HepG2 (cell line): Measurements from ENCODE around the gene PSIP1. TPM values are rescaled to one million over a fixed set of nuclear protein-coding genes. Genes with fewer than 3 reads are reported as not detected.

Source experiments
- ARNT2 ChIP-seq: sonication (generic); formaldehyde crosslinking; IDR thresholded peaks from 2 replicates; pipeline ENCODE4 v1.8.0; 2022; ENCODE audit warnings: mild to moderate bottlenecking, low read depth, missing genetic modification reagents, moderate library complexity
- IRX3 ChIP-seq: sonication (generic); formaldehyde crosslinking; IDR thresholded peaks from 2 replicates; pipeline ENCODE4 v1.8.1; 2023; ENCODE audit warnings: mild to moderate bottlenecking, low read depth, missing genetic modification reagents, borderline replicate concordance
- MEF2D ChIP-seq: sonication (generic); formaldehyde crosslinking; IDR thresholded peaks from 2 replicates; pipeline ENCODE4 v1.5.1; 2020; ENCODE audit warnings: mild to moderate bottlenecking, missing genetic modification reagents
- PHF8 ChIP-seq: sonication (generic); formaldehyde crosslinking; IDR thresholded peaks from 2 replicates; pipeline ENCODE4 v1.5.0; 2020; ENCODE audit warnings: missing genetic modification reagents
- SP1 ChIP-seq, 2 experiments: fragments of 450-650 bp in 1 of 2; sonication (generic) in 1 of 2; formaldehyde crosslinking in 1 of 2; IDR thresholded peaks; 2 replicates each; pipeline versions ENCODE4 v1.4.0 to v1.6.1; 2016 to 2020; ENCODE audit warnings: missing genetic modification reagents in 1 of 2
- U2AF2 ChIP-seq: fragments of 200-400 bp; formaldehyde crosslinking; IDR thresholded peaks from 2 replicates; pipeline ENCODE4 v1.6.1; 2017; ENCODE audit warnings: low read depth, mild to moderate bottlenecking, low read length
- ZNF234 ChIP-seq: sonication (generic); formaldehyde crosslinking; conservative IDR thresholded peaks from 2 replicates; pipeline ENCODE4 v1.5.1; 2020; ENCODE audit warnings: mild to moderate bottlenecking, missing genetic modification reagents
- ZNF263 ChIP-seq: sonication (generic); formaldehyde crosslinking; IDR thresholded peaks from 2 replicates; pipeline ENCODE4 v1.4.0; 2020; ENCODE audit warnings: missing genetic modification reagents
- ZNF350 ChIP-seq: sonication (generic); formaldehyde crosslinking; IDR thresholded peaks from 2 replicates; pipeline ENCODE4 v1.4.0; 2020; ENCODE audit warnings: mild to moderate bottlenecking, low read depth, missing genetic modification reagents, borderline replicate concordance
- ZNF569 ChIP-seq: sonication (generic); formaldehyde crosslinking; IDR thresholded peaks from 2 replicates; pipeline ENCODE4 v1.5.0; 2020; ENCODE audit warnings: mild to moderate bottlenecking, missing genetic modification reagents, moderate library complexity, borderline replicate concordance
- ZNF766 ChIP-seq: sonication (generic); formaldehyde crosslinking; IDR thresholded peaks from 2 replicates; pipeline ENCODE4 v1.5.0; 2020; ENCODE audit warnings: missing genetic modification reagents, borderline replicate concordance
- ZNF850 ChIP-seq: sonication (generic); formaldehyde crosslinking; conservative IDR thresholded peaks from 2 replicates; pipeline ENCODE4 v1.9.0; 2021; ENCODE audit warnings: mild to moderate bottlenecking, missing genetic modification reagents
- polyA plus RNA-seq, 8 experiments: library from polyadenylated mRNA; depleted of rRNA in 3 of 8; stranded (reverse) in 7 of 8; unstranded in 1 of 8; fragments of >200 nt; fragmentation: Illumina TruSeq in 4 of 8; extraction: Trizol in 4 of 8; gene quantifications; 2 replicates each; pipeline versions ENCODE4 v1.2.1 to v1.2.3, GENCODE V29; 2011 to 2016; ENCODE audit warnings: low read depth in 4 of 8, missing spikeins in 1 of 8, mixed read lengths in 1 of 8; ENCODE audit not compliant: insufficient read depth in 1 of 8
- total RNA-seq, 5 experiments: library from RNA; depleted of rRNA; stranded (reverse); fragments of >200 nt; fragmentation: Illumina TruSeq; extraction: Trizol; gene quantifications; 2 replicates each; pipeline ENCODE4 v1.2.3, GENCODE V29; 2016; ENCODE audit warnings: low read depth in 1 of 5
- TF ChIP-seq, protein P1 (sequence below): sonication (generic); formaldehyde crosslinking; IDR thresholded peaks from 2 replicates; pipeline ENCODE4 v1.8.0; 2022; ENCODE audit warnings: mild to moderate bottlenecking, missing genetic modification reagents, borderline replicate concordance
- TF ChIP-seq, protein P2 (sequence below): sonication (generic); formaldehyde crosslinking; IDR thresholded peaks from 2 replicates; pipeline ENCODE4 v1.8.0; 2022; ENCODE audit warnings: low read depth, missing genetic modification reagents

The PSIP1 gene
- total and polyA plus RNA-seq, 2 of the 13 experiments (the other 11 are each of a cell fraction or from before 2014, with no cell fraction given) = 12.6 to 46.4 TPM

- no peak for TF ChIP-seq ZNF350 (CRISPR knock-in tag)
- peak; percentile 16; the same call in 1 of the 2 replicates for TF ChIP-seq ARNT2 (CRISPR knock-in tag)
- TF ChIP-seq, protein P1, sequence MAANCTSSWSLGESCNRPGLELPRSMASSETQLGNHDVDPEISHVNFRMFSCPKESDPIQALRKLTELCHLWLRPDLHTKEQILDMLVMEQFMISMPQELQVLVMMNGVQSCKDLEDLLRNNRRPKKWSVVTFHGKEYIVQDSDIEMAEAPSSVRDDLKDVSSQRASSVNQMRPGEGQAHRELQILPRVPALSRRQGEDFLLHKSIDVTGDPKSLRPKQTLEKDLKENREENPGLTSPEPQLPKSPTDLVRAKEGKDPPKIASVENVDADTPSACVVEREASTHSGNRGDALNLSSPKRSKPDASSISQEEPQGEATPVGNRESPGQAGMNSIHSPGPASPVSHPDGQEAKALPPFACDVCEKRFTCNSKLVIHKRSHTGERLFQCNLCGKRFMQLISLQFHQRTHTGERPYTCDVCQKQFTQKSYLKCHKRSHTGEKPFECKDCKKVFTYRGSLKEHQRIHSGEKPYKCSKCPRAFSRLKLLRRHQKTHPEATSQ (CRISPR knock-in tag) = peak; percentile 51; the same call in 1 of the 2 replicates
- TF ChIP-seq SP1 (IDR thresholded peaks at IDR 0.05) = no peak
- TF ChIP-seq SP1 (CRISPR knock-in tag; IDR thresholded peaks at IDR 0.05) = no peak
- TF ChIP-seq, protein P2, sequence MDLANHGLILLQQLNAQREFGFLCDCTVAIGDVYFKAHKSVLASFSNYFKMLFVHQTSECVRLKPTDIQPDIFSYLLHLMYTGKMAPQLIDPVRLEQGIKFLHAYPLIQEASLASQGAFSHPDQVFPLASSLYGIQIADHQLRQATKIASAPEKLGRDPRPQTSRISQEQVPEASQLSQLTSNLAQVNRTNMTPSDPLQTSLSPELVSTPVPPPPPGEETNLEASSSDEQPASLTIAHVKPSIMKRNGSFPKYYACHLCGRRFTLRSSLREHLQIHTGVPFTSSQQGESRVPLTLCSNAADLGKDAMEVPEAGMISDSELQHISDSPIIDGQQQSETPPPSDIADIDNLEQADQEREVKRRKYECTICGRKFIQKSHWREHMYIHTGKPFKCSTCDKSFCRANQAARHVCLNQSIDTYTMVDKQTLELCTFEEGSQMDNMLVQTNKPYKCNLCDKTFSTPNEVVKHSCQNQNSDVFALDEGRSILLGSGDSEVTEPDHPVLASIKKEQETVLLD (CRISPR knock-in tag) = 0 out of 2 replicates have a peak, but pooled peaks have one; percentile 24
- 0 out of 2 replicates have a peak, but pooled peaks have one; percentile 5 for TF ChIP-seq MEF2D
- TF ChIP-seq ZNF569 (CRISPR knock-in tag) = 0 out of 2 replicates have a peak, but pooled peaks have one; percentile 18
- peak; percentile 45 for TF ChIP-seq ZNF263
- no peak for TF ChIP-seq ZNF234
- no peak for TF ChIP-seq U2AF2
- no peak for TF ChIP-seq ZNF850 (CRISPR knock-in tag)
- 0 out of 2 replicates have a peak, but pooled peaks have one; percentile 7 for TF ChIP-seq PHF8 (CRISPR knock-in tag)
- 0 out of 2 replicates have a peak, but pooled peaks have one; percentile 85 for TF ChIP-seq IRX3 (CRISPR knock-in tag)
- TF ChIP-seq ZNF766 (CRISPR knock-in tag) = no peak
Measured at GRCh38 chr9:15509931-15510788, 610 bp downstream of the PSIP1 start (continued).
